Measurements from ENCODE around the gene PPEF1. TPM values are rescaled to one million over a fixed set of nuclear protein-coding genes. Genes with fewer than 3 reads are reported as not detected.

PPEF1 gene
- total and polyA plus RNA-seq, 2 of the 8 experiments (the other 6 are each of a cell fraction or from before 2014, with no cell fraction given) = 0.08 to 0.30 TPM

DNA sequence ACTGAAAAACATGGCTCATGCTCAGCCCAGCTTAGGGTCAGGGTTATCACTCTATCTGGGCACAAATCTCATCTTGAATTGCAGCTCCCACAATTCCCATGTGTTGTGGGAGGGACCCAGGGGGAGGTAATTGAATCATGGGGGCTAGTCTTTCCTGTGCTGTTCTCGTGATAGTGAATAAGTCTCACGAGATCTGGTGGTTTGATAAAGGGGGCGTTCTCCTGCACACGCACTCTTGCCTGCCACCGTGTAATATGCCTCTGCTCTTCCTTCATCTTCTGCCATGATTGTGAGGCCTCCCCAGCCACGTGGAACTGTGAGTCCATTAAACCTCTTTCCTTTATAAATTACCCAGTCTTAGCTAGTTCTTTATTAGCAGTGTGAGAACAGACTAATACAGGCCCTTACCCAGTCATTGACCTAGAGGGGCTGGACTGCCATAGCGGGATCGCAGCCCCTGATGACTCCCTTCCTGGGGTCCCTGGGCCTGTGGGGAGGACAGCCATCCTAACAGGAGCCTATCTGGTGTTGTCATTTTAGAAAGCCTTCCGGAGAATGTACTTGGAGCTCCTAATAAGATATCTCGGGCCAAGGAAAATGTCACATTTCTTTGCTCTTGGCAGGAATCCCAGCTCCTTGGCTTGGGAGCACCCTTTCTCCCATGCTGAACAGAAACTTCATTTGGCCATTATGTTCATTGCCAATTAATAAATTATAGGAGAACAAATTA is 163.9 kb downstream of the PPEF1 start:
- H3K27ac ChIP-seq (ENCODE audit: low read depth, low read length) = no peak overlapping the region
- H2BK120ac ChIP-seq (replicated peaks; ENCODE audit: low read depth, low read length) = no peak overlapping the region
- TF ChIP-seq KDM4A (IDR thresholded peaks at IDR 0.05; ENCODE audit: low read depth, low read length, severe bottlenecking) (no peak), ZNF274 (IDR thresholded peaks at IDR 0.05; ENCODE audit: borderline replicate concordance, extremely low read depth, low read length) (no peak), TBP (IDR thresholded peaks at IDR 0.05; ENCODE audit: low read depth, low read length) (no peak), ASH2L (IDR thresholded peaks at IDR 0.05; ENCODE audit: low read length) (no peak), EGR1 (IDR thresholded peaks at IDR 0.05; ENCODE audit: borderline replicate concordance, low read depth, low read length) (no peak), CREB1 (IDR thresholded peaks at IDR 0.05) (no peak), SP1 (IDR thresholded peaks at IDR 0.05; ENCODE audit: low read depth, low read length) (no peak), POU5F1 (IDR thresholded peaks at IDR 0.05; ENCODE audit: low read depth, low read length) (no peak), KDM5A (IDR thresholded peaks at IDR 0.05; ENCODE audit: low read length) (no peak), YY1 (IDR thresholded peaks at IDR 0.05; ENCODE audit: low read depth, low read length) (no peak), CEBPB (IDR thresholded peaks at IDR 0.05; ENCODE audit: low read depth, low read length) (no peak), JUND (IDR thresholded peaks at IDR 0.05; ENCODE audit: low read length) (no peak), NRF1 (IDR thresholded peaks at IDR 0.05; ENCODE audit: low read depth, low read length) (no peak)
- TF ChIP-seq, protein P1, sequence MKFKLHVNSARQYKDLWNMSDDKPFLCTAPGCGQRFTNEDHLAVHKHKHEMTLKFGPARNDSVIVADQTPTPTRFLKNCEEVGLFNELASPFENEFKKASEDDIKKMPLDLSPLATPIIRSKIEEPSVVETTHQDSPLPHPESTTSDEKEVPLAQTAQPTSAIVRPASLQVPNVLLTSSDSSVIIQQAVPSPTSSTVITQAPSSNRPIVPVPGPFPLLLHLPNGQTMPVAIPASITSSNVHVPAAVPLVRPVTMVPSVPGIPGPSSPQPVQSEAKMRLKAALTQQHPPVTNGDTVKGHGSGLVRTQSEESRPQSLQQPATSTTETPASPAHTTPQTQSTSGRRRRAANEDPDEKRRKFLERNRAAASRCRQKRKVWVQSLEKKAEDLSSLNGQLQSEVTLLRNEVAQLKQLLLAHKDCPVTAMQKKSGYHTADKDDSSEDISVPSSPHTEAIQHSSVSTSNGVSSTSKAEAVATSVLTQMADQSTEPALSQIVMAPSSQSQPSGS (IDR thresholded peaks at IDR 0.05; ENCODE audit: low read length) = no peak

More for the DNA sequence above, 163.9 kb downstream of the PPEF1 start:
- H2BK15ac ChIP-seq (ENCODE audit: low read length) = no peak overlapping the region
- DNase-seq (ENCODE audit: low read depth in 1 of 2, low spot score in 2 of 2) (no peak), FAIRE-seq (no peak)
- H4K5ac ChIP-seq (ENCODE audit: insufficient read length, low read depth, low read length) = no peak overlapping the region
- no peak overlapping the region for H3K4me2 ChIP-seq (ENCODE audit: insufficient read depth in 1 of 2, low read depth in 2 of 2, low read length in 2 of 2)
- no peaks in the 10 kb centered on the region for H3K9me3 ChIP-seq (ENCODE audit: insufficient read depth in 2 of 2, low read depth in 1 of 2, low read length in 1 of 2)
- H3K79me1 ChIP-seq (ENCODE audit: low read depth, low read length) = no peaks in the 10 kb centered on the region
- no peak overlapping the region for H2AK5ac ChIP-seq (ENCODE audit: low read depth, low read length)
- H3K18ac ChIP-seq (ENCODE audit: extremely low read depth, low read length) = no peak overlapping the region
- no peak overlapping the region for H3K9ac ChIP-seq (replicated peaks in 1 of 4; ENCODE audit: extremely low read depth in 1 of 4, low read depth in 3 of 4, low read length in 3 of 4)
- no peak overlapping the region for H4K91ac ChIP-seq (replicated peaks; ENCODE audit: insufficient read length, low read length)
- no peak overlapping the region for H3K4me3 ChIP-seq (ENCODE audit: extremely low read depth in 1 of 4, insufficient read depth in 2 of 4, low read depth in 3 of 4, low read length in 4 of 4)
- H4K8ac ChIP-seq (ENCODE audit: extremely low read depth, insufficient read depth, low read length) = no peak overlapping the region
- 76% methylated on average over 7 of the region's 10 CpGs; no CpG with 5 or more reads in 1 of the 2 experiments for WGBS, 2 experiments (ENCODE audit: extremely low coverage in 1 of 2, insufficient coverage in 1 of 2, insufficient read length in 1 of 2, insufficient replicate concordance in 2 of 2, low coverage in 1 of 2, low lambda C conversion rate in 2 of 2, missing lambda C conversion rate in 1 of 2)
- H3K27me3 ChIP-seq (replicated peaks in 1 of 4; ENCODE audit: control insufficient read depth in 3 of 4, extremely low read depth in 1 of 4, insufficient read depth in 3 of 4, low read length in 3 of 4) = no peaks in the 10 kb centered on the region
- POLR2A ChIA-PET (ENCODE audit: partially characterized antibody) = no interaction called here
- H3K79me2 ChIP-seq (ENCODE audit: control insufficient read depth in 1 of 2, insufficient read depth in 2 of 2, low read length in 2 of 2) = no peaks in the 10 kb centered on the region
- no peaks in the 10 kb centered on the region; a peak in 1 of 7 replicates for H3K4me1 ChIP-seq (replicated peaks in 1 of 4; ENCODE audit: control insufficient read depth in 3 of 4, insufficient read depth in 4 of 4, low read length in 3 of 4)
- H2BK5ac ChIP-seq (ENCODE audit: low read depth, low read length) = no peak overlapping the region
- H3K4ac ChIP-seq (replicated peaks; ENCODE audit: insufficient read length, low read depth, low read length) = no peak overlapping the region
- H2BK20ac ChIP-seq (ENCODE audit: low read length) = no peak overlapping the region
- H4K20me1 ChIP-seq (replicated peaks in 1 of 2; ENCODE audit: control insufficient read depth in 1 of 2, insufficient read depth in 2 of 2, low read length in 2 of 2) = no peaks in the 10 kb centered on the region
- no peak overlapping the region for H3K14ac ChIP-seq (ENCODE audit: insufficient read length)
- H3K23ac ChIP-seq (ENCODE audit: insufficient read length) = no peak overlapping the region
- H3K56ac ChIP-seq (replicated peaks; ENCODE audit: insufficient read length, low read depth, low read length) = no peak overlapping the region
- no peak overlapping the region for H2AFZ ChIP-seq (ENCODE audit: low read length)
- H3K23me2 ChIP-seq (ENCODE audit: low read depth, low read length) = no peaks in the 10 kb centered on the region
- CTCF ChIA-PET (ENCODE audit: partially characterized antibody) = no interaction called here
- no peaks in the 10 kb centered on the region for H3K36me3 ChIP-seq (ENCODE audit: control insufficient read depth in 2 of 4, insufficient read depth in 4 of 4, low read length in 3 of 4)
- no peak overlapping the region for H2BK12ac ChIP-seq (ENCODE audit: low read depth, low read length)

All from H1 (cell line).